ENCODE data around the gene KRTAP12-3. TPM values are rescaled to one million over a fixed set of nuclear protein-coding genes. Genes with fewer than 3 reads are reported as not detected.
"Not testable (repeated sequence)": the region's sequence is repeated elsewhere in the genome, so short reads cannot be mapped to it uniquely, and the experiment has no call there.

KRTAP12-3 gene
- polyA plus RNA-seq, 2 donors: not detected

GRCh38 chr21:44691686-44692085 lies 34.0 kb downstream of the KRTAP12-3 start:
- Histone ChIP-seq H3K9me3 (ENCODE audit: control insufficient read depth in 2 of 2, insufficient read depth in 1 of 2, low read depth in 1 of 2, low read length in 1 of 2) (no peaks in the 10 kb centered on the region), H3K4me3 (ENCODE audit: low read depth in 1 of 2, low read length in 2 of 2) (no peak overlapping the region), H3K36me3 (ENCODE audit: control insufficient read depth in 2 of 2, insufficient read depth in 2 of 2, low read length in 1 of 2) (no peaks in the 10 kb centered on the region), H3K4me1 (ENCODE audit: control insufficient read depth in 2 of 2, insufficient read depth in 2 of 2, low read length in 1 of 2) (no peaks in the 10 kb centered on the region), H3K27ac (ENCODE audit: low read depth in 2 of 2, low read length in 1 of 2) (no peak overlapping the region), H3K27me3 (ENCODE audit: control insufficient read depth in 1 of 2, insufficient read depth in 2 of 2, low read length in 2 of 2) (peaks cover 0 to 2% of the 10 kb centered on the region in 2 donors)
- WGBS, 2 donors: 35 to 42% methylated on average over 2 of the region's 2 CpGs

- H3K4me3 ChIP-seq (ENCODE audit: low read depth in 1 of 2, low read length in 2 of 2): no peak overlapping the region
- no peaks in the 10 kb centered on the region for H3K9me3 ChIP-seq (ENCODE audit: control insufficient read depth in 2 of 2, insufficient read depth in 1 of 2, low read depth in 1 of 2, low read length in 1 of 2)
- H3K4me1 ChIP-seq (ENCODE audit: control insufficient read depth in 2 of 2, insufficient read depth in 2 of 2, low read length in 1 of 2): no peaks in the 10 kb centered on the region
- no peak overlapping the region for H3K27ac ChIP-seq (ENCODE audit: low read depth in 2 of 2, low read length in 1 of 2)
- WGBS, 2 donors: 50% methylated on average over 2 of the region's 2 CpGs
- H3K27me3 ChIP-seq (ENCODE audit: control insufficient read depth in 1 of 2, insufficient read depth in 2 of 2, low read length in 2 of 2): peaks cover 0 to 2% of the 10 kb centered on the region in 2 donors
- H3K36me3 ChIP-seq (ENCODE audit: control insufficient read depth in 2 of 2, insufficient read depth in 2 of 2, low read length in 1 of 2): no peaks in the 10 kb centered on the region
These were observed 35.2 kb downstream of the KRTAP12-3 start for GRCh38 chr21:44692798-44693512.

- no peak overlapping the region for H3K27ac ChIP-seq (ENCODE audit: low read depth in 2 of 2, low read length in 1 of 2)
- no peaks in the 10 kb centered on the region for H3K9me3 ChIP-seq (ENCODE audit: control insufficient read depth in 2 of 2, insufficient read depth in 1 of 2, low read depth in 1 of 2, low read length in 1 of 2)
- no peaks in the 10 kb centered on the region for H3K36me3 ChIP-seq (ENCODE audit: control insufficient read depth in 2 of 2, insufficient read depth in 2 of 2, low read length in 1 of 2)
- H3K4me3 ChIP-seq (ENCODE audit: low read depth in 1 of 2, low read length in 2 of 2): no peak overlapping the region
- H3K4me1 ChIP-seq (ENCODE audit: control insufficient read depth in 2 of 2, insufficient read depth in 2 of 2, low read length in 1 of 2): no peaks in the 10 kb centered on the region
- WGBS, 2 donors: 72 to 76% methylated on average over 11 of the region's 11 CpGs
- H3K27me3 ChIP-seq (ENCODE audit: control insufficient read depth in 1 of 2, insufficient read depth in 2 of 2, low read length in 2 of 2): no peaks in the 10 kb centered on the region
These were observed 37.0 kb downstream of the KRTAP12-3 start for GRCh38 chr21:44694776-44695175.

DNA sequence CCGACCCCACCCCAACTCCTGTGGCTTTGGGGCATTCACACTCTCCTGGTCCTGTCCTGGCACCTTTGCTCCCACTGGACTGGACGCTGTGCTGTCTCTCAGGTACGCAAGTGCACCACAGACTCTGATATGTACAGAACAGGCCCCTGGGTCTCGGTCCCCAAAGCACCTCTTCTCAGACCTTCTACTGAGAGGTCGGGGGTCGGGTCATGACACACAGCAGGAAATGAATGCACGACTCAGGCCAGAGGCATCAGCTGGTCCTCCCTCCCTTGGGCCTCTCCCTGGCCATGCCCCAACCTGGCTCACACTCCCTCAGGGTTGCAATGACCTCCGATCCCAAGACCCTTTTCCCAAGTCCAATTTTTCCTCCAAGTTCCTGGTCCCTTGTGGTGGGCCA lies 37.5 kb downstream of the KRTAP12-3 start:
- no peaks in the 10 kb centered on the region for H3K27me3 ChIP-seq (ENCODE audit: control insufficient read depth in 1 of 2, insufficient read depth in 2 of 2, low read length in 2 of 2)
- no peak overlapping the region for H3K4me3 ChIP-seq (ENCODE audit: low read depth in 1 of 2, low read length in 2 of 2)
- H3K9me3 ChIP-seq (ENCODE audit: control insufficient read depth in 2 of 2, insufficient read depth in 1 of 2, low read depth in 1 of 2, low read length in 1 of 2): no peaks in the 10 kb centered on the region
- no peaks in the 10 kb centered on the region for H3K36me3 ChIP-seq (ENCODE audit: control insufficient read depth in 2 of 2, insufficient read depth in 2 of 2, low read length in 1 of 2)
- H3K4me1 ChIP-seq (ENCODE audit: control insufficient read depth in 2 of 2, insufficient read depth in 2 of 2, low read length in 1 of 2): no peaks in the 10 kb centered on the region
- 69% methylated on average over 8 of the region's 8 CpGs for WGBS, 2 donors
- H3K27ac ChIP-seq (ENCODE audit: low read depth in 2 of 2, low read length in 1 of 2): no peak overlapping the region

DNA sequence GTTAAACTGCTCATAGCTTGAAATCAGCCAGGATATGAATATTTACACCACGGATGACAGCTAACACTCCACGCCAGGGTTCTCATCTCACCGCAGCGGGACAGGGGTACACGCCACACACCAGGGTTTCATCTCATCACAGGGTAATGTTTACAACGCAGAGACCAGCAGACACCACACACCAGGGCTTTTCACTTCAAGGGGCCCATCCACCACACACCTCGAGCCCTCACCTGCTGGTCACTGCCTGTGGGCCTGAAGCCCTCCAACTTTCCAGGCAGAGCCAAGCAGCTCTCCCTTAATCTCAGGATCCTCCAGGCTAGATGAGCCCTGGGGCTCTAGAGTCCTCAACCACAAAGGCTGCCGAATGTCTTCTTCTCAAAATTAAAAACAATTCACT lies 37.9 kb downstream of the KRTAP12-3 start:
- H3K4me1 ChIP-seq (ENCODE audit: control insufficient read depth in 2 of 2, insufficient read depth in 2 of 2, low read length in 1 of 2): no peaks in the 10 kb centered on the region
- peaks cover 0 to 1% of the 10 kb centered on the region in 2 donors for H3K27me3 ChIP-seq (ENCODE audit: control insufficient read depth in 1 of 2, insufficient read depth in 2 of 2, low read length in 2 of 2)
- no peak overlapping the region for H3K4me3 ChIP-seq (ENCODE audit: low read depth in 1 of 2, low read length in 2 of 2)
- no peak overlapping the region for H3K27ac ChIP-seq (ENCODE audit: low read depth in 2 of 2, low read length in 1 of 2)
- 76 to 80% methylated on average over 8 of the region's 8 CpGs for WGBS, 2 donors
- no peaks in the 10 kb centered on the region for H3K9me3 ChIP-seq (ENCODE audit: control insufficient read depth in 2 of 2, insufficient read depth in 1 of 2, low read depth in 1 of 2, low read length in 1 of 2)
- no peaks in the 10 kb centered on the region for H3K36me3 ChIP-seq (ENCODE audit: control insufficient read depth in 2 of 2, insufficient read depth in 2 of 2, low read length in 1 of 2)

DNA sequence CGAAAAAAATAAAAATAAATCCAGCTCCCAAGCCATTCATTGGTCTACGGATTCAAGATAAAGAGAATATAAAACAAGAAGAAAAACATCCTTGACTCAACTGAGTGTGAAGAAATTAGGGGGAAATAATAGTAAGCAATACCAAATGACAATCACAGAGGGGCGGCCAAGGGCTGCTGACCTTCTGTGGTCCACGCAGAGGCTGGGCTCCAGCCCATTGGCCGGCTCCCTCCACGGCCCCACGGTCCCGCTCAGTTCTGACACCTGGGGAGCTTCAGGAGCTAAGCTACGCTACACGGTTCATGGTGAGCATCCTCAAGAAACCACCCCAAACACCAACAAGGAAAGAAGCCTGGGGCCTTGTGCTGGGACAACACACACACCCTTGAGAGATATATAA lies 38.8 kb downstream of the KRTAP12-3 start:
- 63 to 77% methylated on average over 10 of the region's 10 CpGs for WGBS, 2 donors
- Histone ChIP-seq H3K4me3 (ENCODE audit: low read depth in 1 of 2, low read length in 2 of 2) (no peak overlapping the region), H3K9me3 (ENCODE audit: control insufficient read depth in 2 of 2, insufficient read depth in 1 of 2, low read depth in 1 of 2, low read length in 1 of 2) (no peaks in the 10 kb centered on the region), H3K4me1 (ENCODE audit: control insufficient read depth in 2 of 2, insufficient read depth in 2 of 2, low read length in 1 of 2) (no peaks in the 10 kb centered on the region), H3K36me3 (ENCODE audit: control insufficient read depth in 2 of 2, insufficient read depth in 2 of 2, low read length in 1 of 2) (no peaks in the 10 kb centered on the region), H3K27ac (ENCODE audit: low read depth in 2 of 2, low read length in 1 of 2) (no peak overlapping the region), H3K27me3 (ENCODE audit: control insufficient read depth in 1 of 2, insufficient read depth in 2 of 2, low read length in 2 of 2) (peaks cover 0 to 4% of the 10 kb centered on the region in 2 donors)

- not testable (repeated sequence) for H3K36me3 ChIP-seq (ENCODE audit: control insufficient read depth in 2 of 2, insufficient read depth in 2 of 2, low read length in 1 of 2); H3K9me3 ChIP-seq (ENCODE audit: control insufficient read depth in 2 of 2, insufficient read depth in 1 of 2, low read depth in 1 of 2, low read length in 1 of 2); H3K27ac ChIP-seq (ENCODE audit: low read depth in 2 of 2, low read length in 1 of 2); H3K27me3 ChIP-seq (ENCODE audit: control insufficient read depth in 1 of 2, insufficient read depth in 2 of 2, low read length in 2 of 2); H3K4me1 ChIP-seq (ENCODE audit: control insufficient read depth in 2 of 2, insufficient read depth in 2 of 2, low read length in 1 of 2); H3K4me3 ChIP-seq (ENCODE audit: low read depth in 1 of 2, low read length in 2 of 2)
- WGBS, 2 donors: 35 to 43% methylated on average over 16 to 21 of the region's 21 CpGs
These were observed 39.6 kb downstream of the KRTAP12-3 start, which contains the start of gene KRTAP10-12 for GRCh38 chr21:44697172-44697810. Gene KRTAP10-12 (plus strand): TSS chr21:44697172. CDS start chr21:44697202, 30 bp downstream.

DNA sequence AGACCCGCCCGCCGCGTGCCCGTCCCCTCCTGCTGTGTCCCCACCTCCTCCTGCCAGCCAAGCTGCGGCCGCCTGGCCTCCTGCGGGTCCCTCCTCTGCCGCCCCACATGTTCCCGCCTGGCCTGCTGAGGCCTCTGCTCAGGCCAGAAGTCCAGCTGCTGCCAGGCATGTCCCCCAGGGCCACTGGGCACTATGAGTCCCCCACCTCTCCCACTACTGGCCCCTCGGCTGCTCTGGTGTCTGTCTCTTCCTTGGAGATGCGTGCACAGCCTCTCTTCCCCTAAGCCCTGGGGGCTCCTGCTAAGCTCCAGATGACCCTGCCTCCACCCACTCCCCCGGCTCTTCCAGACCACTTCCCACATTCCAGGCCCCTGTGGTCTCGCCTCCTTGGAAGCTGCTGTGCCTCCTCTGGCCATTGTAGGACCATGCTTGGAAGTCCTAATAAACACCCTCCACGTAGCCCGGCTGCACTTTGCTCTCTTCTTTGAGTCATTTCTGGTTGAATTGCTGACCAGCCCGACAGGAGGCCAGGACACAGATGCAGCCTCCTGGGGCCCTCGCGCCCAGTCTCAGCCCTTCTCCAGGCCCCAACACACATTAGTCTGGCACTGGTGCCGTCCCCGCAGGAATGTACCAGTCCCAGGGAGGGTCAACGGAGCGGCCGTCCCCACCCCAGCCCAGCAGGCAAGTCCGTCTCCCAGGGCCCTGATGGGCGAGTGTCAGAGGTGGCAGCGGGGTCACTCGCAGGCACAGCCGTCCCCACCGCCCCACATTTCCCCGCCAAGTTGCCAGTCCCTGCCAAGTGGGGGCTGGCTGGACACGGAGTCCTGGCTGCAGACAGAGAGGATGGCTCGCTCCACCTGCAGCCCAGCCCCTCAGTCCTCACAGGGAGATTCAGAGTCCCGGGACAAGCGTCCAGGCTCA lies 40.3 kb downstream of the KRTAP12-3 start:
- 34 to 45% methylated on average over 35 of the region's 35 CpGs for WGBS, 2 donors
- Histone ChIP-seq H3K9me3 (ENCODE audit: control insufficient read depth in 2 of 2, insufficient read depth in 1 of 2, low read depth in 1 of 2, low read length in 1 of 2) (peaks cover 0 to 3% of the 10 kb centered on the region in 2 donors), H3K27me3 (ENCODE audit: control insufficient read depth in 1 of 2, insufficient read depth in 2 of 2, low read length in 2 of 2) (peaks cover 0 to 4% of the 10 kb centered on the region in 2 donors), H3K27ac (ENCODE audit: low read depth in 2 of 2, low read length in 1 of 2) (no peak overlapping the region), H3K36me3 (ENCODE audit: control insufficient read depth in 2 of 2, insufficient read depth in 2 of 2, low read length in 1 of 2) (no peaks in the 10 kb centered on the region), H3K4me3 (ENCODE audit: low read depth in 1 of 2, low read length in 2 of 2) (no peak overlapping the region), H3K4me1 (ENCODE audit: control insufficient read depth in 2 of 2, insufficient read depth in 2 of 2, low read length in 1 of 2) (no peaks in the 10 kb centered on the region)

GRCh38 chr21:44699502-44700001 lies 41.8 kb downstream of the KRTAP12-3 start:
- peaks cover 0 to 4% of the 10 kb centered on the region in 2 donors for H3K27me3 ChIP-seq (ENCODE audit: control insufficient read depth in 1 of 2, insufficient read depth in 2 of 2, low read length in 2 of 2)
- no peaks in the 10 kb centered on the region for H3K36me3 ChIP-seq (ENCODE audit: control insufficient read depth in 2 of 2, insufficient read depth in 2 of 2, low read length in 1 of 2)
- peaks cover 0 to 3% of the 10 kb centered on the region in 2 donors for H3K9me3 ChIP-seq (ENCODE audit: control insufficient read depth in 2 of 2, insufficient read depth in 1 of 2, low read depth in 1 of 2, low read length in 1 of 2)
- no peak overlapping the region for H3K4me3 ChIP-seq (ENCODE audit: low read depth in 1 of 2, low read length in 2 of 2)
- no peak overlapping the region for H3K27ac ChIP-seq (ENCODE audit: low read depth in 2 of 2, low read length in 1 of 2)
- WGBS, 2 donors: 59 to 69% methylated on average over 17 of the region's 17 CpGs
- H3K4me1 ChIP-seq (ENCODE audit: control insufficient read depth in 2 of 2, insufficient read depth in 2 of 2, low read length in 1 of 2): no peaks in the 10 kb centered on the region

Data from esophagus (tissue), 2 donors.